Measurements from ENCODE around the gene PIGK.
"Not testable (repeated sequence)": the region's sequence is repeated elsewhere in the genome, so short reads cannot be mapped to it uniquely, and the experiment has no call there.

PIGK gene

DNA sequence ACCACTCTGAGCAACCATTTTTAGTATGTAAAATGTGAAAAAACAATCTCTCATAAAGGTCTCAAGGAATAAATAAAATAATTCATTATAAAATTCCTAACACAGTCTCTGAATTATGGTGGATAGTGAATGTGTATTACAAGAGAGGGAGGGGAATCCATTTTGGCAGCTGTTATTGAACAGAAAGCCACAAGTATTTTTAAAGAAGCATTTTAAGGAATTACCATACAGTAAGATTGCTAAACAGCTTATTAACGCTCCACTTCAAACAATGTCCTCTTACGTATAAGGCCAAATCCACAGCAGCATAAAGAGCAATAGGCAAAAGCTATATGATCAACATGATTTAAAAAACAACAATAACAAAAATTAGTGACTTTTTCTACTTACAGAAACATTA, 18.4 kb downstream of the PIGK start:
- H3K36me3 ChIP-seq (ENCODE audit: control insufficient read depth in 5 of 5, insufficient read depth in 5 of 5, low read length in 5 of 5), result peaks cover 0 to 5% (median 0%) of the 10 kb centered on the region in 5 donors
- H3K9ac ChIP-seq (ENCODE audit: low read length in 5 of 5), result no peak overlapping the region
- H3K4me1 ChIP-seq (ENCODE audit: control insufficient read depth in 5 of 5, insufficient read depth in 5 of 5, low read length in 5 of 5), result peaks cover 0 to 8% (median 0%) of the 10 kb centered on the region in 5 donors
- H3K27me3 ChIP-seq (ENCODE audit: control insufficient read depth in 5 of 5, insufficient read depth in 4 of 5, low read length in 5 of 5), result no peaks in the 10 kb centered on the region
- peaks cover 0 to 7% (median 0%) of the 10 kb centered on the region in 5 donors for H3K9me3 ChIP-seq (ENCODE audit: control insufficient read depth in 5 of 5, low read length in 5 of 5)
- H3K4me3 ChIP-seq (ENCODE audit: low read depth in 1 of 5, low read length in 5 of 5), result no peak overlapping the region
- no peak overlapping the region for H3K27ac ChIP-seq (ENCODE audit: low read depth, low read length)

DNA sequence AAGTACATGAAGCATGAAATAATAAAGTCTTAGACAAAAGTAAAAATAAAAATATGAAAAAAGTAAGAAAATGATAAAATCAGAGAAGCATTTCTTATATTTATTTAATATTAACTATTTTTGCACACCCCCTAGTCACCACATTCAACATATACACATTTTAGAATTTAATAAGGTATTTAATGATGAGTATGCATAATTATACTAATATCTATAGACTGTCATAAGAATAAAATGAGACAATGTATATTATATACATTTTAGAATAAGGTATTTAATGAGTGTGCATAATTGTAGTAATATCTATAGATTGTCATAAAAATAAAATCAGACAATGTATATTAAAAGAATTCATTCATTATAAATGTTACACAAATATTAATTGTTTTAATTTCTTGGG, 18.9 kb downstream of the PIGK start:
- H3K36me3 ChIP-seq (ENCODE audit: control insufficient read depth in 5 of 5, insufficient read depth in 5 of 5, low read length in 5 of 5), result peaks cover 0 to 6% (median 0%) of the 10 kb centered on the region in 5 donors
- no peaks in the 10 kb centered on the region for H3K27me3 ChIP-seq (ENCODE audit: control insufficient read depth in 5 of 5, insufficient read depth in 4 of 5, low read length in 5 of 5)
- H3K4me1 ChIP-seq (ENCODE audit: control insufficient read depth in 5 of 5, insufficient read depth in 5 of 5, low read length in 5 of 5), result peaks cover 0 to 8% (median 0%) of the 10 kb centered on the region in 5 donors
- H3K27ac ChIP-seq (ENCODE audit: low read depth, low read length), result no peak overlapping the region
- H3K4me3 ChIP-seq (ENCODE audit: low read depth in 1 of 5, low read length in 5 of 5), result no peak overlapping the region
- peaks cover 0 to 7% (median 0%) of the 10 kb centered on the region in 5 donors for H3K9me3 ChIP-seq (ENCODE audit: control insufficient read depth in 5 of 5, low read length in 5 of 5)
- H3K9ac ChIP-seq (ENCODE audit: low read length in 5 of 5), result no peak overlapping the region

DNA sequence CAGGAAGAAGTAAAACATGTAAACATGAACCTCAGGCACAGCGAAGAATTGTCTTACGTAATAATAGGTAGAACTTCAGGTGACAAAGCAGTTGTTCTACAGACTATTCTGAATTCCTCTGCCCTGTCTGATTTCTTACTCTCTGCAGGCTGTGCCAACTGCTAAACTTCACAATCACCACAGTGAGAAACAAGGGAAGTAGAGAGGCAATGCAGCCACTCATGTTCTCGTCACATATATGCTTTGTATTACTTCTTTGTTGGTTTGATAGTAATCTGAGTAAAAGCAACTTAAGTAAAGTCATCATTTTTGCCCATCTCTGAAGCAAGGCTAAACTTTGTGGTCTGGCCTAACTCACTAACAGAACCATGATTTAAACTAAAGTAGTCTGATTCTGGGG, 21.9 kb downstream of the PIGK start:
- Histone ChIP-seq H3K9ac (ENCODE audit: low read length in 5 of 5) (no peak overlapping the region), H3K9me3 (ENCODE audit: control insufficient read depth in 5 of 5, low read length in 5 of 5) (no peaks in the 10 kb centered on the region), H3K4me1 (ENCODE audit: control insufficient read depth in 5 of 5, insufficient read depth in 5 of 5, low read length in 5 of 5) (peaks cover 0 to 2% (median 0%) of the 10 kb centered on the region in 5 donors), H3K4me3 (ENCODE audit: low read depth in 1 of 5, low read length in 5 of 5) (no peak overlapping the region), H3K27ac (ENCODE audit: low read depth, low read length) (no peak overlapping the region), H3K36me3 (ENCODE audit: control insufficient read depth in 5 of 5, insufficient read depth in 5 of 5, low read length in 5 of 5) (peaks cover 0 to 7% (median 5%) of the 10 kb centered on the region in 5 donors), H3K27me3 (ENCODE audit: control insufficient read depth in 5 of 5, insufficient read depth in 4 of 5, low read length in 5 of 5) (no peaks in the 10 kb centered on the region)

DNA sequence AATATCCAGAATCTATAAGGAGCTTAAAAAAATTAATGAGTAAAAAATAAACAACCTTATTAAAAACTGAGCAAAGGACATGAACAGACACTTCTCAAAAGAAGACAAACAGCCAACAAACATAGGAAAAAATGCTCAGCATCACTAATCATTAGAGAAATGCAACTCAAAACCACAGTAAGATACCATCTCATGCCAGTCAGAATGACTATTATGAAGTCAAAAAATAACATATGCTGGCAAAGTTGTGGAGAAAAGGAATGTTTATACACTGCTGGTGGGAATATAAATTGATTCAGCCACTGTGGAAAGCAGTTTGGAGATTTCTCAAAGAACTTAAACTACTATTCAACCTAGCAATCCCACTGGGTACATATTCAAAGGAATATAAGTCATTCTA, 25.3 kb downstream of the PIGK start:
- Histone ChIP-seq H3K9me3 (ENCODE audit: control insufficient read depth in 5 of 5, low read length in 5 of 5) (no peaks in the 10 kb centered on the region), H3K4me1 (ENCODE audit: control insufficient read depth in 5 of 5, insufficient read depth in 5 of 5, low read length in 5 of 5) (no peaks in the 10 kb centered on the region), H3K27me3 (ENCODE audit: control insufficient read depth in 5 of 5, insufficient read depth in 4 of 5, low read length in 5 of 5) (no peaks in the 10 kb centered on the region), H3K4me3 (ENCODE audit: low read depth in 1 of 5, low read length in 5 of 5) (no peak overlapping the region), H3K36me3 (ENCODE audit: control insufficient read depth in 5 of 5, insufficient read depth in 5 of 5, low read length in 5 of 5) (peaks cover 0 to 7% (median 5%) of the 10 kb centered on the region in 5 donors), H3K27ac (ENCODE audit: low read depth, low read length) (no peak overlapping the region), H3K9ac (ENCODE audit: low read length in 5 of 5) (no peak overlapping the region)

DNA sequence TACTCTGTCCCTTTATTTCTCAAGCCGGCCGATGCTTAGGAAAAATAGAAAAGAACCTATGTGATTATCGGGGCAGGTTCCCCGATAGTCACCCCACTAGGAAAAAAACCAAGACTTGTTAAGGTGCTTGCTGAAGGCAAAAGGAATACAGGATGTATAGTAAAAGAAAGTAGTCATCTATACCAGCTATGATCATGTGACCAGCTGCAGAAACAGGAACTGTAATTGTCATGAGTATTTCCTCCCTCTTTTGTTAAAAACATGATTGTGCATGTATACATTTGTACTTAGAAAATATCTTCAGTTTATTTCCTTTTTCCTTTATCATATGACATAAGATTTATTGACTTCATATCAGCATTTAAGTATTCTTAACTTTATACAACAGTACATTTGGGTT, 30.5 kb downstream of the PIGK start:
- Histone ChIP-seq H3K9me3 (ENCODE audit: control insufficient read depth in 5 of 5, low read length in 5 of 5) (no peaks in the 10 kb centered on the region), H3K9ac (ENCODE audit: low read length in 5 of 5) (no peak overlapping the region), H3K4me1 (ENCODE audit: control insufficient read depth in 5 of 5, insufficient read depth in 5 of 5, low read length in 5 of 5) (no peaks in the 10 kb centered on the region), H3K27me3 (ENCODE audit: control insufficient read depth in 5 of 5, insufficient read depth in 4 of 5, low read length in 5 of 5) (no peaks in the 10 kb centered on the region), H3K27ac (ENCODE audit: low read depth, low read length) (no peak overlapping the region), H3K36me3 (ENCODE audit: control insufficient read depth in 5 of 5, insufficient read depth in 5 of 5, low read length in 5 of 5) (peaks cover 0 to 5% (median 2%) of the 10 kb centered on the region in 5 donors), H3K4me3 (ENCODE audit: low read depth in 1 of 5, low read length in 5 of 5) (no peak overlapping the region)

DNA sequence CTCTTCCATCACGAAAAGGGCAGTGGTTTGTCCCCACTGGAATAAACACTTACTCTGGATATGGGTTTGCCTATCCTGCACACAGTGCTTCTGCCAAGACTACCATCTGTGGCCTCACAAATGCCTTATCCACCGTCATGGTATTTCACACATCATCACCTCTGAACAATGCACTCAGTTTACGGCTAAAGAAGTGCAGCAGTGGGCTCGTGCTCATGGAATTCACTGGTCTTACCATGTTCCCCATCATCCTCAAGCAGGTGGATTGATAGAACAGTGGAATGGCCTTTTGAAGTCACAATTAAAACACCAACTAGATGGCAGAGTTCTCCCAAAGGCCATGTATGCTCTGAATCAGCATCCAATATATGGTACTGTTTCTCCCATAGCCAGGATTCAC, 32.3 kb downstream of the PIGK start:
- H3K27ac ChIP-seq (ENCODE audit: low read depth, low read length); H3K4me3 ChIP-seq (ENCODE audit: low read depth in 1 of 5, low read length in 5 of 5); H3K36me3 ChIP-seq (ENCODE audit: control insufficient read depth in 5 of 5, insufficient read depth in 5 of 5, low read length in 5 of 5); H3K27me3 ChIP-seq (ENCODE audit: control insufficient read depth in 5 of 5, insufficient read depth in 4 of 5, low read length in 5 of 5); H3K4me1 ChIP-seq (ENCODE audit: control insufficient read depth in 5 of 5, insufficient read depth in 5 of 5, low read length in 5 of 5); H3K9me3 ChIP-seq (ENCODE audit: control insufficient read depth in 5 of 5, low read length in 5 of 5); H3K9ac ChIP-seq (ENCODE audit: low read length in 5 of 5): not testable (repeated sequence)

DNA sequence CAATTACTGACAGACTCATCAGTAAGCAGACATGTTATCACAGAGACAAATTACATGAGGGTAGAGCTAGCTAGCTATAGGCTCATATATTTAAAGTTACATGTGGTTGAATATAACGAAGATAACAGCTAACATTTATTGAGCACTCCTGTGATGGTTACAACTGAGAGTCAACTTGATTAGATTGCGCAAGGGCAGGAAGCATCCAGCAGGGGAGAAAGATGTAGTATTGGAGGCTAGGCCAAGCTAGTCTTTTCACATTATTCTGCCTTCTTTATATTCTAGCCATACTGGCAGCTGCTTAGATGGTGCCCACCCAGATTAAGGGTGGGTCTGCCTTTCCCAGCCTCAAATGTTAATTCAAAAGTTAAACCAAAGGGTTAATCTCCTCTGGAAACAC, 37.1 kb downstream of the PIGK start:
- peaks cover 0 to 5% (median 0%) of the 10 kb centered on the region in 5 donors for H3K36me3 ChIP-seq (ENCODE audit: control insufficient read depth in 5 of 5, insufficient read depth in 5 of 5, low read length in 5 of 5)
- no peak overlapping the region for H3K4me3 ChIP-seq (ENCODE audit: low read depth in 1 of 5, low read length in 5 of 5)
- no peak overlapping the region for H3K9ac ChIP-seq (ENCODE audit: low read length in 5 of 5)
- no peaks in the 10 kb centered on the region for H3K4me1 ChIP-seq (ENCODE audit: control insufficient read depth in 5 of 5, insufficient read depth in 5 of 5, low read length in 5 of 5)
- no peaks in the 10 kb centered on the region for H3K27me3 ChIP-seq (ENCODE audit: control insufficient read depth in 5 of 5, insufficient read depth in 4 of 5, low read length in 5 of 5)
- no peak overlapping the region for H3K27ac ChIP-seq (ENCODE audit: low read depth, low read length)
- peaks cover 0 to 6% (median under 1%) of the 10 kb centered on the region in 5 donors for H3K9me3 ChIP-seq (ENCODE audit: control insufficient read depth in 5 of 5, low read length in 5 of 5)

DNA sequence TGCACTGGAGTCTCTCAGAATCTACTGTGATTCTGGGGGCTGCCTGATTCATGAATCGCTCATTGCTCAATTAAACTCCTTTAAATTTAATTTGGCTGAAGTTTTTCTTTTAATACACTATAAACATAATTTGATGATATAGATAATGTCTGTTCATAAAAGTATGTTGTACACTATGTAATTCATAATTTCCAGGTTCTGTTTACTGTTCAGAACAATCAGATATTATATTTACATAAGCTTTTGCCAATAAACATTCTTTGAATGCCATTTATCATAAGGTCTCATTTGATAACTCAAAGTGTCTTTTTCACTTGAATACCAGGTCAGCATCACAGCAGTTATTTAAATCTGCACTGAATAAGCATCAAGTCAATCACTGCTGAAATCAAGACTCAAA, 39.6 kb downstream of the PIGK start:
- Histone ChIP-seq H3K27me3 (ENCODE audit: control insufficient read depth in 5 of 5, insufficient read depth in 4 of 5, low read length in 5 of 5) (no peaks in the 10 kb centered on the region), H3K27ac (ENCODE audit: low read depth, low read length) (no peak overlapping the region), H3K4me1 (ENCODE audit: control insufficient read depth in 5 of 5, insufficient read depth in 5 of 5, low read length in 5 of 5) (no peaks in the 10 kb centered on the region), H3K4me3 (ENCODE audit: low read depth in 1 of 5, low read length in 5 of 5) (no peak overlapping the region), H3K36me3 (ENCODE audit: control insufficient read depth in 5 of 5, insufficient read depth in 5 of 5, low read length in 5 of 5) (peaks cover 0 to 2% (median 0%) of the 10 kb centered on the region in 5 donors), H3K9ac (ENCODE audit: low read length in 5 of 5) (no peak overlapping the region), H3K9me3 (ENCODE audit: control insufficient read depth in 5 of 5, low read length in 5 of 5) (peaks cover 0 to 25% (median 7%) of the 10 kb centered on the region in 5 donors)

DNA sequence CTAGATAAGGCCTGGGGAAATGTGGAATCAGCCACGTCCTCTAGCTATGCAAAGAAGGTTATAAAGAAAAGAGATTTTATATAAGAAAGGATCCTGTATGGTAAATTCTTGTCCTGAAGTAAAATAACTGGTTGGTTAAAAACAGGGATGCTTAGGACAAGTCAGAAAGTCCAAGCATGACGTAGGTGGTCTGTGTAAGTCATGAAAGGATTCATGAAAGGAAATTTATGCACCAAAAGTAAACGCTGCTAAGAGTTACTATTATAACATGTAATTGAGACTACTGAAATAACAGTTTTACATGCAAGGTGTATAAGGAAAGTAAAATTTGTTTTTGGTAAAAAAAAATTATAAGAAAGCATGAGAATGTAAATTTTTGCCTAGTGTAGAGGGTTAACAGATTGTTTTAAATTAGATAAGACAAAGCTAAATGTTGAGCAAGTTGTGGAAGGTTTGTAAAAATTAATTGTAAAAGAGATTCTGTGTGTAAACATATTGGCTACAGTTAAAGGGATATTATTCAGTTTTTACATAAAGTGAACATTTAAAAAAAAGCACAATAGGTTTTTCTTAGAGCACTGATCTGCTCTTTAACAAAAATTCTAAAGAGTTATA, 43.9 kb downstream of the PIGK start:
- H3K9me3 ChIP-seq (ENCODE audit: control insufficient read depth in 5 of 5, low read length in 5 of 5), result peaks cover 0 to 25% (median 7%) of the 10 kb centered on the region in 5 donors
- no peak overlapping the region for H3K4me3 ChIP-seq (ENCODE audit: low read depth in 1 of 5, low read length in 5 of 5)
- H3K9ac ChIP-seq (ENCODE audit: low read length in 5 of 5), result no peak overlapping the region
- H3K27ac ChIP-seq (ENCODE audit: low read depth, low read length), result no peak overlapping the region
- no peaks in the 10 kb centered on the region for H3K4me1 ChIP-seq (ENCODE audit: control insufficient read depth in 5 of 5, insufficient read depth in 5 of 5, low read length in 5 of 5)
- no peaks in the 10 kb centered on the region for H3K27me3 ChIP-seq (ENCODE audit: control insufficient read depth in 5 of 5, insufficient read depth in 4 of 5, low read length in 5 of 5)
- no peaks in the 10 kb centered on the region for H3K36me3 ChIP-seq (ENCODE audit: control insufficient read depth in 5 of 5, insufficient read depth in 5 of 5, low read length in 5 of 5)

DNA sequence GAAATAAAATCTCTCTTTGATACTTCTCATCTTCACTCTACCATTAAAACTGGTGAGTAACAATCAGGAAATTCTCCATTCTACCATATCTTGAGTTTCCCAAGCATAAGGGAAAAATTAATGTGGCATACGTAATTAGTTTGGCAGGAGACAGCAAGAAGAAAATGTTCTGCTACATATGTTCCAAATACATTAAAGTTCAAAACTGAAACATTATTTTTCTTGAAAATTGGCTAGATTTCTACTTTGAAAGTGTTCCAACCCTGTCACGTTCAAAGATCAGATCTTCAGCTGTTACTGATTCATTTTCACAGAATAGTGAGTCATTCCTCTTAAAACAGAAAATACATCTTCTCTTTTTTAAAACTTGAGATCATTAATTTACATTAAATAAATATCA, 48.5 kb downstream of the PIGK start:
- Histone ChIP-seq H3K27ac (ENCODE audit: low read depth, low read length) (no peak overlapping the region), H3K9ac (ENCODE audit: low read length in 5 of 5) (no peak overlapping the region), H3K36me3 (ENCODE audit: control insufficient read depth in 5 of 5, insufficient read depth in 5 of 5, low read length in 5 of 5) (peaks cover 0 to 2% (median 0%) of the 10 kb centered on the region in 5 donors)

More for the DNA sequence above, 48.5 kb downstream of the PIGK start:
- H3K4me3 ChIP-seq (ENCODE audit: low read depth in 1 of 5, low read length in 5 of 5), result no peak overlapping the region
- no peaks in the 10 kb centered on the region for H3K27me3 ChIP-seq (ENCODE audit: control insufficient read depth in 5 of 5, insufficient read depth in 4 of 5, low read length in 5 of 5)
- peaks cover 0 to 7% (median 4%) of the 10 kb centered on the region in 5 donors for H3K9me3 ChIP-seq (ENCODE audit: control insufficient read depth in 5 of 5, low read length in 5 of 5)
- no peaks in the 10 kb centered on the region for H3K4me1 ChIP-seq (ENCODE audit: control insufficient read depth in 5 of 5, insufficient read depth in 5 of 5, low read length in 5 of 5)
